Esophagus mucosa (tissue), 1 donor: Measurements from ENCODE around the gene ATF1. TPM values are rescaled to one million over a fixed set of nuclear protein-coding genes. Genes with fewer than 3 reads are reported as not detected.
"Not testable (repeated sequence)": the region's sequence is repeated elsewhere in the genome, so short reads cannot be mapped to it uniquely, and the experiment has no call there.

Experiments used
- ATAC-seq: fragments of 200-7000 bp; cut with Tn5 transposase; one replicate; pipeline ENCODE4 v1.9.1; 2020
- total RNA-seq: library from RNA; stranded (reverse); gene quantifications from one replicate; pipeline ENCODE4 v1.2.4, GENCODE V29; 2023
- donor health status: DM: yes; HTN: yes; CAD: no.

Gene ATF1
- total RNA-seq, 1 donor from 2014 or later, result 22.3 TPM

DNA sequence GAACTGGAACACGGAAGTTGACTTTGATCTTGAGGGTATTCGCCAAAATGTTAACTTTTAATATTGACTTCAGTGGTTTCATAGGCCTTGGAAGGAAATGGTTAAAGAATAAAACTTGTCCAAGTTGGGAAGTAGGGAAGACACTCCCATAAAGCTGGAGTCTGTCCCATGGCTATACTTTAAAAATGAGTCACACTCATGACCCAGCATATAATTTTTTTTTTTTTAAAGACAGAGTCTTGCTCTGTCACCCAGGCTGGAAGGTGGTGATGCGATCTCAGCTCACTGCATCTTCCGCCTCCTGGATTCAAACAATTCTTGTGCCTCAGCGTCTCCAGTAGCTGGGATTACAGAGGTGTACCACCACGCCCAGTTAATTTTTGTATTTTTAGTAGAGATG is 98.4 kb downstream of the ATF1 start:
- peak; percentile 89 for ATAC-seq

DNA sequence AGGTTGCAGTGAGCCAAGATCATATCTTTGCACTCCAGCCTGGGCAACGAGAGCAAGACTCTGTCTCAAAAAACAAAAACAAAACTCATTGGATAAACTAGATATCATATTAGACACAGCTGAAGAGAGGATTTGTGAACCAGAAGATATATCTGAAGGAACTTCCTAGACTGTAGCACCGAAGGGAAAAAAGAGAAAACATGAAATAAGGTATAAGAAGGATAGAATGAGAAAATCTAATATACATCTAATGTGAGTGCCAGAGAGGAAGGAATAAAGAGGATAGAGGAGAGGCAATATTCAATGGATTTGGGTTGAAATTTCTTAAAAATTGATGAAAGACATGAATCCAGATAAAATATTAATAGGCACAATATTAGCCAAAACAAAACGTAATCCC is 101.4 kb downstream of the ATF1 start:
- ATAC-seq, result no peak

DNA sequence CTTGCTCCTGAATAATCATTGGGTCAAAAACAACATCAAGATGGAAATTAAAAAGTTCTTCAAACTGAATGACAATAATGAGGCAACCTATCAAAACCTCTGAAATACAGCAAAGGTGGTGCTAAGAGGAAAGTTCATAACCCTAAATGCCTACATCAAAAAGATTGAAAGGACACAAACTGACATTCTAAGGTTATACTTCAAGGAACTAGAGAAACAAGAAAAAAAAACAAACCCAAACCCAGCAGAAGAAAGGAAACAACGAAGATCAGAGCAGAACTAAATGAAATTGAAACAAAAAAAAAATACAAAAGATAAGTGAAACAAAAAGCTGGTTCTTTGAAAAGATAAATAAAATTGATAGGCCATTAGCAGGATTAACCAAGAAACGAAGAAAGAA is 105.0 kb downstream of the ATF1 start:
- ATAC-seq, result not testable (repeated sequence)

Other genes with a start within 250 kb of the ATF1 start
- not detected for gene TMPRSS12, start 78.8 kb downstream of the ATF1 start, total RNA-seq
- not detected for gene HIGD1C, start 188.4 kb downstream of the ATF1 start, total RNA-seq